Measurements from ENCODE around the gene DRG1.

GRCh38 chr22:31398231-31398630, 1.2 kb upstream of the DRG1 start:
- TF ChIP-seq CTCF (conservative IDR thresholded peaks at IDR 0.05; ENCODE audit: low read depth, low read length) = no peak
- TF ChIP-seq EZH2 (IDR thresholded peaks at IDR 0.05; ENCODE audit: borderline replicate concordance, low read depth, low read length, poor library complexity, severe bottlenecking) = no peak

Data from A673 (cell line).